ENCODE data around the gene CXXC5. TPM values are rescaled to one million over a fixed set of nuclear protein-coding genes. Genes with fewer than 3 reads are reported as not detected.

Gene CXXC5
- total and polyA plus RNA-seq, 2 experiments from 2014 or later = 90.9 to 106 TPM

DNA sequence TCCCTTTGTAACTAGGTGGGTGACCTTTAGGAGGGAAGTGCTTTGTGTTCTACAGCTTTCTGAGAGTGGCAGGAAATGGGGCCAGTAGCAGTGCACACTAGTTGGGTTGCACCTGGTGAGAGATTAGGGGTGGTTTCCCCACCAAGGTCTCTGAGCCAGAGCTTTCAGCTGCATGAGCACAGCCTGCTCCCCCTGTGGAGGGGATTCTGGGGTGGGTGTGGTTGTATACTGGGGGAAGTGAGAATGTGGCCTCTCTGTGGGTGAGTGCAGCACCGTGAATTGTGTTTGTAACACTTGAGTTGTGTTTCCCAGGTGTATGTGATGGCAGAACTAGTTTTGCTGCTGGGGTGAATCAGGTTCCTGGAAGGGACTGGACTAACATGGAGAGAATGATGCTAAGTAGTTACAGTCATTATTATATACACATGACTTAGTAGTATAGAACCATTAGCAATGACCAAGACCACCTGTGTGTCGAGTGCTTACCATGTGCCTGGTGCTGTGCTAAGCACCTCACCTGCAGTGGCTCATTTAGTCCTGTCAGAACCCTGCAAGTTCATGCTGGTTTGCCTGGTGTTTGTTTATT is 11.8 kb upstream of the CXXC5 start:
- H4K20me1 ChIP-seq (ENCODE audit: insufficient read depth, poor library complexity, severe bottlenecking) = no peaks in the 10 kb centered on the region
- no peaks in the 10 kb centered on the region for H3K9me2 ChIP-seq (replicated peaks; ENCODE audit: insufficient read depth)
- no peaks in the 10 kb centered on the region for H3K27me3 ChIP-seq
- TF ChIP-seq EZH2 (IDR thresholded peaks at IDR 0.05; ENCODE audit: borderline replicate concordance) (no peak), EZH2phosphoT487 (IDR thresholded peaks at IDR 0.05; ENCODE audit: low read depth, severe bottlenecking, unreplicated experiment) (no peak)
- 73% methylated on average over 2 of the region's 2 CpGs for WGBS (ENCODE audit: low lambda C conversion rate, missing lambda C conversion rate)
- H3K27ac ChIP-seq = peak overlapping the region; percentile 93
- H3K4me3 ChIP-seq = no peak overlapping the region
- H3K4me1 ChIP-seq (ENCODE audit: insufficient read depth) = peaks cover 36% of the 10 kb centered on the region
- peaks cover 13% of the 10 kb centered on the region for H3K79me2 ChIP-seq
- H2AFZ ChIP-seq = no peak overlapping the region
- peak overlapping the region; percentile 94 for H3K4me2 ChIP-seq
- no peaks in the 10 kb centered on the region for H3K9me3 ChIP-seq (ENCODE audit: low read depth)
- peak; percentile 24 for DNase-seq (ENCODE audit: low spot score)
- H3K36me3 ChIP-seq (replicated peaks; ENCODE audit: insufficient read depth, low read depth) = no peaks in the 10 kb centered on the region

DNA sequence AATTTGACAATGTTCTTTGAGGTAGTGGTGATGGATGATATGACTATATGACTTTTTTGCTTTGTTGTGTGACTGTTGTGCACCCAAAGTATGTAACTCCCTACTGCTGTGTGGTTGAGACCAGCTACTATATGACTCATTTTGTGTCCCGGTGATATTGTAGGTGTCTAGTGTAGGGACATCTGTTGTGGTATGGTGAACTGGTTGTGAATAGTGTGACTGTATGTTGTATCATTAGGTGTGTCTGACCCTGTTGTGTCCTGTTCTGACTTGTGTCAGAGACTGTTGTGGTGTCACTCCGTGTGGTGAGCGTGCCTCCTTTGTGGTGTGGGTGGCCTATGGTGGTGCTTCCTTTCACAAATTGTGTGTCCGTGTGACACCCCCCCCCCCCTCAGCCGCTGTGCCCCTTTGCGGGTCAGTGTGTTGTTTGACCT is 11.2 kb upstream of the CXXC5 start:
- Histone ChIP-seq H3K27ac (peak overlapping the region; percentile 93), H3K4me3 (peak overlapping the region; percentile 42), H2AFZ (peak overlapping the region; percentile 67), H3K36me3 (replicated peaks; ENCODE audit: insufficient read depth, low read depth) (no peaks in the 10 kb centered on the region), H3K79me2 (peaks cover 13% of the 10 kb centered on the region), H3K4me1 (ENCODE audit: insufficient read depth) (peaks cover 43% of the 10 kb centered on the region), H4K20me1 (ENCODE audit: insufficient read depth, poor library complexity, severe bottlenecking) (no peaks in the 10 kb centered on the region), H3K27me3 (no peaks in the 10 kb centered on the region), H3K4me2 (peak overlapping the region; percentile 94), H3K9me2 (replicated peaks; ENCODE audit: insufficient read depth) (no peaks in the 10 kb centered on the region), H3K9me3 (ENCODE audit: low read depth) (no peaks in the 10 kb centered on the region)
- peak; percentile 20 for DNase-seq (ENCODE audit: low spot score)
- no peak for TF ChIP-seq EZH2phosphoT487 (IDR thresholded peaks at IDR 0.05; ENCODE audit: low read depth, severe bottlenecking, unreplicated experiment)
- no peak for TF ChIP-seq EZH2 (IDR thresholded peaks at IDR 0.05; ENCODE audit: borderline replicate concordance)
- TF ChIP-seq, protein P1, sequence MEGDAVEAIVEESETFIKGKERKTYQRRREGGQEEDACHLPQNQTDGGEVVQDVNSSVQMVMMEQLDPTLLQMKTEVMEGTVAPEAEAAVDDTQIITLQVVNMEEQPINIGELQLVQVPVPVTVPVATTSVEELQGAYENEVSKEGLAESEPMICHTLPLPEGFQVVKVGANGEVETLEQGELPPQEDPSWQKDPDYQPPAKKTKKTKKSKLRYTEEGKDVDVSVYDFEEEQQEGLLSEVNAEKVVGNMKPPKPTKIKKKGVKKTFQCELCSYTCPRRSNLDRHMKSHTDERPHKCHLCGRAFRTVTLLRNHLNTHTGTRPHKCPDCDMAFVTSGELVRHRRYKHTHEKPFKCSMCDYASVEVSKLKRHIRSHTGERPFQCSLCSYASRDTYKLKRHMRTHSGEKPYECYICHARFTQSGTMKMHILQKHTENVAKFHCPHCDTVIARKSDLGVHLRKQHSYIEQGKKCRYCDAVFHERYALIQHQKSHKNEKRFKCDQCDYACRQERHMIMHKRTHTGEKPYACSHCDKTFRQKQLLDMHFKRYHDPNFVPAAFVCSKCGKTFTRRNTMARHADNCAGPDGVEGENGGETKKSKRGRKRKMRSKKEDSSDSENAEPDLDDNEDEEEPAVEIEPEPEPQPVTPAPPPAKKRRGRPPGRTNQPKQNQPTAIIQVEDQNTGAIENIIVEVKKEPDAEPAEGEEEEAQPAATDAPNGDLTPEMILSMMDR (IDR thresholded peaks at IDR 0.05; ENCODE audit: poor library complexity) = no peak
- WGBS (ENCODE audit: low lambda C conversion rate, missing lambda C conversion rate) = 4% methylated on average over 6 of the region's 6 CpGs

DNA sequence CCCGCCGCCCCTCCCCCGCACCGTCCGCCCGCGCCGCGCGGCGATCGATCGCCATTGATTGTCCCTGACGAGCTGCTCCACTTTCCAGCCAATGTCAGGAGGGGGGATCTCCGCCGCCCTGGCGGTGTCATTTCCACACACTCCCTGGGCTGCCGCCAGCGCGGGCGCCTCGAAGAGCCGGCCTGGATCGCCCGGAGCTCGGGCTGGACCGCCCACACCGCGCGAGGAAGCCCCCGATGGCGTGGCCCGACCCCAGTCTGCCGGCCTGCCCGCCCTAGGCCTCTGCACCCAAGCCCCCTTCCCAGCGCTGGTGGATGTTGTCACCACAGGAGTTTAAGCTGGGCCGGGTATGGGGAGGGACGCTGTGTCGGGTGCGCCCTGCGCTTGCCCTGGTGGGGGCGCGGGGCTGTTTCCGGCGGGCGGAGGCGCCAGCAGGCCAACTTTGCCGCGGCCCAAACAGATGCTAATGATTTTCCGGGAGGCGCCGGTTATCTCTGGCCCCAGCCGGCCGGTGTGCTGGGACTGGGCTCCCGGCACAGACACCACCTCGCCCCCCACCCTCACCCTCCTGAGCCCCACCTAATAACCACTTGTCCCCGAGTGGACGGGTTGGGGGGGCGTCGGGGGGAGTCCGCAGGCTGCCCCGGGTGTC is 10.6 kb upstream of the CXXC5 start:
- H2AFZ ChIP-seq = peak overlapping the region; percentile 67
- H3K4me1 ChIP-seq (ENCODE audit: insufficient read depth) = peaks cover 48% of the 10 kb centered on the region
- no peaks in the 10 kb centered on the region for H3K36me3 ChIP-seq (replicated peaks; ENCODE audit: insufficient read depth, low read depth)
- no peaks in the 10 kb centered on the region for H3K27me3 ChIP-seq
- no peaks in the 10 kb centered on the region for H4K20me1 ChIP-seq (ENCODE audit: insufficient read depth, poor library complexity, severe bottlenecking)
- no peaks in the 10 kb centered on the region for H3K9me2 ChIP-seq (replicated peaks; ENCODE audit: insufficient read depth)
- 5% methylated on average over 23 of the region's 62 CpGs for WGBS (ENCODE audit: low lambda C conversion rate, missing lambda C conversion rate)
- H3K4me2 ChIP-seq = peak overlapping the region; percentile 94
- H3K27ac ChIP-seq = peak overlapping the region; percentile 93
- no peaks in the 10 kb centered on the region for H3K9me3 ChIP-seq (ENCODE audit: low read depth)
- TF ChIP-seq, protein P1 (IDR thresholded peaks at IDR 0.05; ENCODE audit: poor library complexity) = peak; percentile 35
- TF ChIP-seq EZH2 (IDR thresholded peaks at IDR 0.05; ENCODE audit: borderline replicate concordance) (no peak), EZH2phosphoT487 (IDR thresholded peaks at IDR 0.05; ENCODE audit: low read depth, severe bottlenecking, unreplicated experiment) (no peak)
- peak; percentile 91 for DNase-seq (ENCODE audit: low spot score)
- H3K79me2 ChIP-seq = peaks cover 13% of the 10 kb centered on the region
- peak overlapping the region; percentile 42 for H3K4me3 ChIP-seq

DNA sequence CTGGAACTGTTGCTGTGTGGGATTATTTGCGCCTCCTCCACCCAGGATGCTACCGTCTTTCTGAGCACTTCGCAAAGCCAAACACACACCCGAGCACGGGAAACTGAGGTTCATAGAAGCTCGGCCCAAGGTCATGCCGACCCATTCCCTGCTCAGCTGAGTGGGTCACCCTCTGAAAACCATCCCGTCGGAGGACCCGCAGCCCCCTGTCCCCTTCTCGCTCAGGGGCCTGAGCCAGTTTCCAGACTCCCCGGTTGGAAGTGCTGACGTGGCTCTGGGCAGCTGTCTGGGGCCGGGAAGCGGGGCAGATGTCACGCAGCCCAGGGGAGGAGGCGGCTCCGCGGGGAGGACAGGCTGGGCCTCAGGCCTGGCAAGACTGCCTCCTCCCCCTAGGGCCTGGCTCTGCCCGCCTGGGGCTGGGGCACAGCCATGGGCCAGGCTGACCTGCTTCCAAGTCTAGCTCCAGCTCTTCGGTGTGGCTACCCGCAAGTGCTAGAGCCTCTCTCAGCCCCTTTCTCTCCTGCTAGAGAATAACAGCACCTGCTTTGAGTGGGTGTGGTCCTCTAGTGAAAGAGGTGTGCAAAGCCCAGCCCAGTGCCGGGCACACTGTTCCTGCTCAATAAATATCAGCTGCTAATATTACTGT is 9.9 kb upstream of the CXXC5 start:
- 34% methylated on average over 23 of the region's 23 CpGs for WGBS (ENCODE audit: low lambda C conversion rate, missing lambda C conversion rate)
- Histone ChIP-seq H4K20me1 (ENCODE audit: insufficient read depth, poor library complexity, severe bottlenecking) (no peaks in the 10 kb centered on the region), H3K9me3 (ENCODE audit: low read depth) (no peaks in the 10 kb centered on the region), H3K79me2 (peaks cover 13% of the 10 kb centered on the region), H2AFZ (no peak overlapping the region), H3K27me3 (no peaks in the 10 kb centered on the region), H3K4me2 (peak overlapping the region; percentile 94), H3K9me2 (replicated peaks; ENCODE audit: insufficient read depth) (no peaks in the 10 kb centered on the region), H3K36me3 (replicated peaks; ENCODE audit: insufficient read depth, low read depth) (no peaks in the 10 kb centered on the region), H3K27ac (peak overlapping the region; percentile 93), H3K4me3 (no peak overlapping the region), H3K4me1 (ENCODE audit: insufficient read depth) (peaks cover 55% of the 10 kb centered on the region)
- peak; percentile 85 for DNase-seq (ENCODE audit: low spot score)
- TF ChIP-seq EZH2phosphoT487 (IDR thresholded peaks at IDR 0.05; ENCODE audit: low read depth, severe bottlenecking, unreplicated experiment) = no peak
- TF ChIP-seq EZH2 (IDR thresholded peaks at IDR 0.05; ENCODE audit: borderline replicate concordance) = no peak
- TF ChIP-seq, protein P1 (IDR thresholded peaks at IDR 0.05; ENCODE audit: poor library complexity) = no peak
